RWPE1 (cell line): Measurements from ENCODE around the gene VPS25.

Source experiments
- CTCF ChIA-PET: fragments of 350-600 bp; sonication (Branson Sonifier 250); formaldehyde crosslinking; extraction: SDS; loops from one replicate; lab custom pipeline; 2021; lab: Yijun Ruan, JAX
- POLR2A ChIA-PET: fragments of 400-600 bp; formaldehyde crosslinking; extraction: SDS; loops from one replicate; lab custom pipeline; 2020; ENCODE audit warnings: antibody characterized with exemption; ENCODE audit not compliant: low non-redundant PET; lab: Yijun Ruan, JAX
- DNase-seq: peaks from one replicate; pipeline ENCODE4 v3.0.0; 2012; ENCODE audit warnings: low spot score
- H3K27ac ChIP-seq: fragments of 450-650 bp; 2 replicates; pipeline ENCODE4 v1.5.1; 2017
- CTCF ChIP-seq: fragments of 450-650 bp; conservative IDR thresholded peaks from 2 replicates; pipeline ENCODE4 v1.5.1; 2017; ENCODE audit warnings: low read depth, mild to moderate bottlenecking

VPS25 gene

GRCh38 chr17:42797067-42798007 is 24.1 kb downstream of the VPS25 start:
- H3K27ac ChIP-seq: peak overlapping the region; percentile 65
- no peak for TF ChIP-seq CTCF
- no peak for DNase-seq
- ChIA-PET POLR2A (no interaction called here), CTCF (no interaction called here)

- POLR2A ChIA-PET: interaction anchor here (0.7 kb wide), 1 partner anchor 25 kb away, joined by 3 read pairs; the partner anchor contains the start of gene VPS25
- H3K27ac ChIP-seq: peak overlapping the region; percentile 65
- CTCF ChIA-PET: no interaction called here
- TF ChIP-seq CTCF: no peak
- no peak for DNase-seq
Measured at GRCh38 chr17:42798011-42798382, 24.7 kb downstream of the VPS25 start.

- ChIA-PET CTCF (interaction anchor here (0.6 to 1.0 kb wide), 2 partner anchors 23 to 220 kb away, joined by 4 read pairs; no protein-coding TSS in a partner anchor), POLR2A (interaction anchor here (0.5 to 0.7 kb wide), 2 partner anchors 25 to 40 kb away, joined by 3 read pairs; partner anchors contain the start of gene VPS25)
- DNase-seq: peak; percentile 85
- H3K27ac ChIP-seq: peak within 1 kb of the TSS; percentile 65
- TF ChIP-seq CTCF: no peak
Measured at GRCh38 chr17:42798383-42799380, 25.4 kb downstream of the VPS25 start, which contains the start of the genes CNTD1 and COA3. Gene CNTD1 (plus strand): TSS chr17:42798861. CDS start chr17:42799068, 207 bp downstream. Gene COA3 (minus strand): TSS chr17:42798704. CDS start chr17:42798681, 23 bp downstream.

GRCh38 chr17:42803074-42803883 is 30.0 kb downstream of the VPS25 start:
- no peak for TF ChIP-seq CTCF
- ChIA-PET CTCF (interaction anchor here (0.6 to 1.0 kb wide), 3 partner anchors 21 to 225 kb away, joined by 3 to 4 read pairs (median 3); partner anchors contain the start of gene BECN1), POLR2A (no interaction called here)
- no peak for DNase-seq
- no peak overlapping the region for H3K27ac ChIP-seq

GRCh38 chr17:42804918-42805367 is 31.7 kb downstream of the VPS25 start:
- POLR2A ChIA-PET: no interaction called here

More at GRCh38 chr17:42804918-42805367, 31.7 kb downstream of the VPS25 start:
- H3K27ac ChIP-seq: no peak overlapping the region
- CTCF ChIA-PET: interaction anchor here (0.6 kb wide), 1 partner anchor 74 kb away, joined by 3 read pairs; no protein-coding TSS in a partner anchor
- no peak for DNase-seq
- TF ChIP-seq CTCF: no peak
